Stimulated activated CD4-positive, alpha-beta T cell treated with anti-CD3 and anti-CD28 coated beads, Interleukin-15, amount 100 ng/mL, for 24 hours (primary cell): ENCODE data around the gene PCSK9.

Experiments
- DNase-seq: peaks from one replicate; pipeline ENCODE4 v3.0.0-alpha.2; 2020

Gene PCSK9

DNA sequence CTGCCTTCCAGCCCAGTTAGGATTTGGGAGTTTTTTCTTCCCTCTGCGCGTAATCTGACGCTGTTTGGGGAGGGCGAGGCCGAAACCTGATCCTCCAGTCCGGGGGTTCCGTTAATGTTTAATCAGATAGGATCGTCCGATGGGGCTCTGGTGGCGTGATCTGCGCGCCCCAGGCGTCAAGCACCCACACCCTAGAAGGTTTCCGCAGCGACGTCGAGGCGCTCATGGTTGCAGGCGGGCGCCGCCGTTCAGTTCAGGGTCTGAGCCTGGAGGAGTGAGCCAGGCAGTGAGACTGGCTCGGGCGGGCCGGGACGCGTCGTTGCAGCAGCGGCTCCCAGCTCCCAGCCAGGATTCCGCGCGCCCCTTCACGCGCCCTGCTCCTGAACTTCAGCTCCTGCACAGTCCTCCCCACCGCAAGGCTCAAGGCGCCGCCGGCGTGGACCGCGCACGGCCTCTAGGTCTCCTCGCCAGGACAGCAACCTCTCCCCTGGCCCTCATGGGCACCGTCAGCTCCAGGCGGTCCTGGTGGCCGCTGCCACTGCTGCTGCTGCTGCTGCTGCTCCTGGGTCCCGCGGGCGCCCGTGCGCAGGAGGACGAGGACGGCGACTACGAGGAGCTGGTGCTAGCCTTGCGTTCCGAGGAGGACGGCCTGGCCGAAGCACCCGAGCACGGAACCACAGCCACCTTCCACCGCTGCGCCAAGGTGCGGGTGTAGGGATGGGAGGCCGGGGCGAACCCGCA, at the start of gene PCSK9:
Gene PCSK9 (plus strand): TSS at position 207 of the 741 bp plus-strand sequence. CDS start 290 bp downstream, at position 497.
- no peak for DNase-seq

DNA sequence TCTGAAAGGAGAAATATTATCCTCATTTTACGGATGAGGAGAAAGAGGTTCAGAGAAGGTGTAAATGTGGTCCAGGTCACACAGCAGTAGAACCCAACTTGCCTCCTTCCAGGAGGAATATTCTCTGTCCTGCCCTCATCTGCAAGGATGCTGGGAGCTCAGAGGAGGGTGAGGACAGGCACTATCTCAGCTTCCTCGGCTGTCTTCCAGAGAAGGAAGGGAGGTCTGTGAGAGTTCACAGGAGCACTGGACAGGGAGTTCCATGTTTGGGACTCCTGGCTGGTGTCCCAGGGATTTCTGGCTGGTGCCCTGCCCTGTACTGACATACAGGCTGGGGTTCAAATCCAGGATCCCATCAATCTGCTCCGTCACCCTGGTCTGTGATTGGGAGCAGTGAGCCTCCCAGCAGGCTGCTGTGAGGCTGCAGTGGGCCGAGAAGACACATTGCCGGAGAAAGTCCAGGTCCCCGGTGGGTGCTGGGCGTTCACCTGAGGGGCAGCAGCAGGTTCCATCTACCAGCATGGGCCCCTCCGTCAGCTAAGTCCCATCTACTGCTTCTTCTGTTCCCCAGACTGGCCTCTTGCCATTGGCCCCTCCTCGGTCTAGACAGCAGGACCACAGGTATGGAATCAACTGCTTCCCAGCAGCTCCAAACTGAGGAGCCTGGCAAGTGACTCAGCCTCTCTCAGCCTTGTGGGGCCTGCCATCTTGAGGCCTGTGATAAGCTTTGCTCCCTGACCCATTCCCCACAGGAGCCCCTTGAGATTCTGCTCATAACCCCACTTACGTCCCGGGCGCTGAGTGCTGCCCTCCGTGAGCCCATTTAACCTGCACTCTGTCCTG, 49.2 kb upstream of the PCSK9 start:
- DNase-seq: no peak

DNA sequence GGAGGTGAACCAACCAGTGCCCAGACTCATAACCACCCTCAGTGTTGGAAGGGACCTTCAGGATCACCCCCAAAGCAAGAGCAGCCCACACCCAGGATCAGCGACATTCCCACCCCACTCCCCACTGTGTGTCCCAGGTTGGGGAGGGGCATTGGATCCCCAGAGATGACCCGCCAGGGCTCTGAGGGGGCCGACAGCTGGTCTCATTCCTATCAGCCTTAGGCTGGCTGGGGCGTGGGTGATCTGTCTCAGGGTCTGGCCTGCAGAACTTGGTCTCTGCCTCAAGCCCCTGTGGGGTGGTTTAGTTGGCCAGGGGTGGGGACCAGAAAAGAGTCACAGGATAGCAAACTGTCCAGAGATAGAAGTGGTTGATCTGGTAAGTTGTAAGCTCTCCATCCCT, 48.4 kb upstream of the PCSK9 start:
- DNase-seq: no peak

DNA sequence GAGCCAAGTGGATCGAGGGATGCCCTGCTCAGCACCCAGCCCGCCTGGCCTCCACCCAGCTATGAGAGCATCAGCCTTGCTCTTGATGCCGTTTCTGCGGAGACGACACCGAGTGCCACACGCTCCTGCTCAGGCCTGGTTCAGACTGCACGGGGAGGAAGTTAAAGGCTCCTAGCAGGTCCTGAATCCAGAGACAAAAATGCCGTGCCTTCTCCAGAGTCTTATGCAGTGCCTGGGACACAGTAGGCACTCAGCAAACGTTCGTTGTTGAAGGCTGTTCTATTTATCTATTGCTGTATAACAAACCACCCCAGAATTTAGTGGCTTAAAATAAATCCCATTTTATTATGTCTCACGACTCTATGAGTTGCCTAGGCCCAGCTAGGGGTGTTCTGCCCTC, 47.4 kb upstream of the PCSK9 start:
- DNase-seq: no peak

DNA sequence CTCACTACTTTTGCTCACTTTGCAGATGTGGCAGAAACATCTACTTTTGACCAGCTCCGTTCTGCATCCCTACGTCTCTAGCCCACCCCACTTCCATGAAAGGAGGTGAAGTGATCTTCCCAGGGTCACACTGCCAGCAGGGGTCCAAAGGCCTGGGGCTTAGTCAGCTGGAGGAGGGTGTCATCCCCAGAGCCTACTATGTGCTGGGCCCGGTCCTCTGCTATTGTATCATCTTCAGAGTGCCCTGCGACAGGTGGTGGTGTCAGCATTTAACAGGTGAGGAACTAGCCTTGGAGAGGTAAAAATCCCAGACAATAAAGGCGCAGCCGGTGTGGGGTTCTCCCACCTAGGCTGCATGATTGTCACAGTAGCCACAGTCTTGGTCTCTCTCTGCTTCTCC, 46.2 kb upstream of the PCSK9 start:
- no peak for DNase-seq

DNA sequence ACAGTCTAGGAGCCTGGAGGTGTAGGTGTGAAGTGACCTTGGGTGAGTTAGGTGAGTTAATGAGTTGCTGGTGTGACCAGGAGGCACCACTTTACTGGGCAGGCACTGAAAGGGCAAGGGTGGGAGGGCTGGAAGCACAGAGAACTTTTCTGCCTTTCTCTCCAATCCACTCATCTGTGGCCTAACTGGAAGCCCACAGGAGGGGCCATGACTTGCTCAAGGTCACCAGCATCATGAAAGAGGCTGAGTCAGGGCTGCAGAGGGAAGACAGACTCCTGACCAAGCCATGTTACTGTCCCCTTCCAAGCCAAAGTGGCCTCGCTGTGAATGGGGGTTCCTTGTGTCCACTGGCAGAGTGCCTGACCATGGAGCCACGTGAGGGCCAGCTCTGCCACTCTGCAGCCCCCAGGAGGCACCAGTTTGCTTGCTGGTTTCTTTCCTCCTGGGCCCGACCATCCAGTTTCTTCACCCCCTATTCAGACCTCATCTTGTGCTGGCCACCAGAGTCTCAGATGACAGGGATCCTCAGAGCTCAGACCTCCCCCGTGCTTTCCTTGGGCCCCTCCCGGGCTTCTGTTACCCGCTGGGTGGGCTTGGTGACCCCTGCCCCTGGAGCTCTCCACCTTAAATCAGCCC, 44.9 kb upstream of the PCSK9 start:
- no peak for DNase-seq

DNA sequence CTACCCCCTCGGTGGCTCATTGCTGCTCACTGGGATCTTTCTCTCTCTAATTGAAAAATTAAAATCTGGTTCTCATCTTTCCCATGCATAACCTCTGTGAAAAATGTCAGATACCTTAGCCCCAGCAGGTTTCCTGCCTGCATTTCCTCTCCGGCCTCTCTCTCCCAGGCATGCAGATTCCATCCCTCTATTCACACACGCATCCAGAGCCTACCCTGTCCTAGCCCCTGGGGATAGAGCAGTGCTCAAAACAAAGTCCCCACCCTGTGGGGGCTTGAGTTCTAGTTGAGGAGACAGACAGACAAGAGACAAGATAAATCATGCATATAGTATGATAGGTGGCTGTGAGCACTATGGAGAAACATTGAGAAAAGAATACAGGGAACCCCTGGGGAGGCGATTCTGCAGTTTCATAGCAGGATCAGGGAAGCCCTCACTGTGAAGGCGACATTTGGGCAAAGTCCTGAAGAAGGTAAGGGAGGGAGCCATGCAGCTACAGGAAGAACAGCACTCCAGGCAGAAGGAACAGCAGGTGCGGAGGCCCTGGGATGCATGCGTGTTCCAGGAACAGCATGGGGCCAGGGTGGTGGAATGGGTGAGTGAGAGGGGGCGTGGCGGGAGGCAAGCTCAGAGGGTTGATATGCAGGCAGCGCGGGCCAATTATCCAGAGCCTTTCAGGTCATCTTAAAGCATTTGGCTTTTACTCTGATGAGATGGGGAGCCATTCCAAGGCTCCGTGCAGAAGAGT, 44.2 kb upstream of the PCSK9 start:
- DNase-seq: no peak

DNA sequence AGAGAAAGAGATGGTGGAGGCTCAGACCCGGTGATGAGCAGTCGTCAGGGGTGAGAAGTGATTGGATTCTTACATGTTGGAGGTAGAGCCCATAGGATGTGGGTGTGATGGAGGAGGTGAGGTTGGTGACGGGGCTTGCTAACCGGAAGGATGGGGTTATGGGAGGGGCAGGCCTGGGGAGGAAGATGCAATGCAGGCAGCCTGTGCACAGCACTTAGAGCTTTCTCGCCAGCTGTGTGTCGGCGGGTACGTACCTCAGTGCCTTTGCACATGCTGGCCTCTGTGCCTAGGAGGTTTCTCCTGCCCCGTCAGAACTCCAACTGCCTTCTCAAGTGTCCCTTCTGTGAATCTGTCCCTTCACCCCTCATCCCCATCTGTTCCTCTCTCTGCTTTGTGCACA, 43.5 kb upstream of the PCSK9 start:
- peak; percentile 31 for DNase-seq

DNA sequence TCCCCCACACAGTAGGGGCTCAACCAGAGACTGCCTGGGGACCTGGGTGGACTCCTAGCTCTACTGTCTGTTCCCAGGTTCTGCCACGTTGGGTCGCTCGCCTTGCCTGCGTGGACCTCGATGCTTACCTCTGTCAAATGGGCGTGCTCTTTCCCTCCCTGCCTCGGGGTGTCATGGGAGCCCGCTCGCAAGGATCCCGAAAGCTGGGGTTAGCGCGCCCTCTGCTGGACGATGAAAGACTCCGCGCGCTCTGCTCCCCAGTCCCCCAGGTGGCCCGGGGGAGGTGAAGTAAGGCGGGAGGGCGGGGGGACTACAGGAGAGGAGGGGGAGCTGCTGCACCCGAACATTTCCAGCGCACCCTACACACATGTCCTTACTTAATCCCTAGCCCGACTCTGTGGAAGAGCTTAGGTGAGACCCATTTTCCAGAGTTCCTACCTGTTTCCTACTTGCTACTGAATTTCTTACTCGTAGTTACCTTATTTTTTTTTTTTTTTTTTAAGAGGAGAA, 42.9 kb upstream of the PCSK9 start:
- peak; percentile 89 for DNase-seq

DNA sequence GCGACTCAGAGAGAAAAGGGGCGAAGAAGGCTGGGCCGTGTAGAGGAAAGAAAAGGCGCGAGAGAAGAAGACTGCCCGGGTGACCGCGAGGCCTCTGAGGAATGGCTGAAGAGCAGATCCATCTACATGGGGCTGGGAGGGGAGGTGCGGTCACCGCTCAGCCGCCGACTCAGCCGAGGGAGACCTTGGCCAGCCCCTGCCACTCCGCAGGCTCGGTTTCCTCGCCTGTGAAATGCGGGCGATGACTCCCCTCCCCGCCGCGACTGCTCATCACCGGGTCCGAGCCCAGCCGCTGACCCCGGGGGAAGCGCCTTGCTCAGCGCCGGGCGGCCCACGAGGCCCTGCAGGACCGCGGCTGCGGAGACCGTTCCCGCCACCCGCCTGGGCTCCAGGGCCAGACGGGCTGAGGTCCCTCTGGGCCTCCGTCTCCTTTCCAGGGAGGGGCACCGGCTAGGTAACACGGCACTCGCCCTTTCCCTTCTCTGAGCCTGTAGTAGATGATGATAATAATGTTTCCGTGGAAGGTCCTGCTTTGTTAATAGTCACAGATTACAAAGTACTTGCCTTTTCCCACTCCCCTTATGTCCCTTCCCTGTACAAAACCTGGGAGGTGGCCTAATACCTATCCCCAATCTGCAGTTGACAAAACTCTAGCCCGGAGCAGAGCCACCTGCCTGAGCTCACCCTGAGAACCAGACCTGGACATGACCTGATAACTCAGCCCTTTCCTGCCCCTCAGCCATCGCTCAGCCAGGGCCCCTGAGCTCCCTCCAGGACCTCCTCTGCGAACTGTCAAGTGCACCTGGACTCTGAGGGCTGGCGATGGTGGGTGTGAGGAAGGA, 42.3 kb upstream of the PCSK9 start:
- peak; percentile 9 for DNase-seq

DNA sequence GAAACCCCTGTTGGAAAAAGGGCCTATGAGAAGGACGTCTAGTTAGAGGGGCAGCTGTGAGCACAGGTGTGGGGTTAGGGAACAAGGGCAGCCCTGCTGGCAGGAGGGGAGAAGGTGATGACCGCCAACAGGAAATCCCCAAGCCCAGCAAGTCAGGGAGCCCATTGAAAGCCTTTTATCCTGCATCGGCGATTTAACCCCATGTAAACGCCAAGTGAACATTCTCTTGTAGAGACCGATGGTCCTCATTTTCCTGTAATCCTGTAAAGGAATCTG, 41.7 kb upstream of the PCSK9 start:
- no peak for DNase-seq

DNA sequence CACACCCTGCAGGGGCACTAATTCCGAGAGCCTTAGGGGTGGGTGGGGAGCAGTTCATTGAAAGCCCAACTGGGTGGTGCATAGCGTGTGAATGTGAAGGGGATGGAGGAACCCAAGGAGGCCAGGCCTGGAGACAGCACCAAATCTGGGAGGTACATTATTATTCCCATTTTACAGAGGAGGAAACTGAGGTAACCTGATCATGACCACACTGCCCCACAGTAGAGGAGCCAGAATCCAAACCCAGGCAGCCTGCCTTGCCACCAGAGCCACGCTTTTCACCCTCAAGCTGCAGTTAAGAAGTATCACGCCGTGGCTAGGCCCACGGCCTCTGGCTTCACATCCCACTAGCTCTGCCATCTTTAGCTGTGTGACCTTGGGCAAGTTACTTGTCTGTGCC, 41.2 kb upstream of the PCSK9 start:
- no peak for DNase-seq

DNA sequence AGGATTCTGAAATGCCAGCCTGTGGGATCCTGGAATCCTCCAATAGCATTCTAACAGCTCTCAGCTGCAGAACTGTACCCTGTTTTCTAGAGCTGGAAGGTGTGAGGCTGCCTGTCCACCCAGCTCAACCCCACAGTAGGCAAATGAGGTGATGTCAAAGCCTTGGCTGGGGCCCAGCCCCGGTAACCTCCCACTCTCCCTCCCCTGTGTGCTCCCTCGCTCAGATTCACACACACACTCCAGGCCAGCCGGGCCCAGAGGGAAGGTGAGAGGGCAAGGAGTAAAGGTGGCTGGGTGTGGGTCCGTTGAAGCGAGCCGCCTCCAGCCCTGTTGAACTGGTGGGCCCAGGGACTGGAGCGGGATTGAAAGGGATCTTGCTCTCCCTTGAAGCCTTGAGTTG, 40.7 kb upstream of the PCSK9 start, which contains the start of gene BSND:
Gene BSND (plus strand): TSS at position 257 of the 400 bp plus-strand sequence. CDS start 254 bp downstream, outside the sequence.
- DNase-seq: no peak

DNA sequence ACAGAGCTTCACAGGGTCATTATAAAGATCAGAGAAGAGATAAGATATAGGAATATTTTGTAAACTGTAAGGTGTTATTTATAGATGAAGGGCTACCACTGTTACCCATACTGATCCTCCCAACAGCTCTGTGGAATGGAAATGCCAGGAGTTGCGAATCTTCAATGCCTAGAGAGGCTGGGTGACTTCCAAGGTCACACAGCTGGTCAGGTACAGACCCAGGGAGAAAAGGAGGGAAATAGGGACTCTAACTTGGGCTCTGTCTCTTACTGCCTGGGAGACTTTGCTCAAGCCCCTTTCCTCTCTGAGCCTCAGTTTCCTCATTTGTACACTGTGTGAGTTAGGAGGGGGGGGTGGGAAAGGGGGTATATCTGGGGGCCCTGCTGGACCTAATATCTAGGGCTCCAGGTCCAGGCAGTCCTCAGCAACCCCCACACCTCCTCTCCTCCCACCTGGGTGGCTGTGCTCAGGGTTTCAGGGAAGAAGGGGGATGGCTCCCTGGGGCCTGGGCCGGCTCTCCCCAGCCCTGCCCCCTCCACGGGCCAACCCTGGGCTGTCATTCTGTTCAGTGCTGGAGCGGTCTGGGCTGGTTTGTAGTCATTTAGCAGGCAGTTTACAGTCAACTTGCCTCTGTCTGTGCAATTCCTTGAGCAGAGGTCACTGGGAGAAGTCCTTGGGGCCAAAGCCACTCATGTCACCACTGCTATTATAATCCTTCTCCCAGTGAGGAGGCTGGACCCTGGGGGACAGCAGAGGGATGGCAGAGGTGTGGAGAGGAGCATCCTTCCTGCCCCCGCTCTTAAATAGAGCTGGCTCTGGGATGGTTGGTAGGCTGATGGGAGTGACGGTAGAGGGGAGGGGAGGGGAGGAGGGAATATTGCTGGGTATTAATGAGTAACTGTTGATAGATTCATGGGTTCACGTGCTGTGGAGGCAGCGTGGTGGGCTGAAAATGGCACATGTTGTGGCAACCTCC, 39.0 kb upstream of the PCSK9 start:
- no peak for DNase-seq

DNA sequence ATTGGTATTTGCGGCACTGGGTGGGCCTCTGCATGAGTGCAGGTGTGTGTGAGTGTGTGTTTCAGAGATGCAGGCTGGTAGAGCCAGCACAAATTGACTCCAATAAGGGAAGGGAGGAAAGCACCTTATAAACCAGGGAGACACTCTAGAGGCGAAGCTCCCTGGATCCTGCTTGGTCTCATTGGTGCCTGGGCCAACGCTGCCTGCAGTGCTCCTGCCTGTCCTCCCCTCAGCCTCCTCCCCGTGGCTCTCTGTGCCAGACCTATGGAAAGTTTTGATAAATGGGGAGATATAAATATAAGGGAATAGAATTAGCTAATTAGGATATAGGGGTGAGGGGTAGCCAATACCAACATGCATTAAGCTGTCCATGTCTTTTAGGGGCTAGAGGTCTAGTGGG, 38.0 kb upstream of the PCSK9 start:
- DNase-seq: no peak

DNA sequence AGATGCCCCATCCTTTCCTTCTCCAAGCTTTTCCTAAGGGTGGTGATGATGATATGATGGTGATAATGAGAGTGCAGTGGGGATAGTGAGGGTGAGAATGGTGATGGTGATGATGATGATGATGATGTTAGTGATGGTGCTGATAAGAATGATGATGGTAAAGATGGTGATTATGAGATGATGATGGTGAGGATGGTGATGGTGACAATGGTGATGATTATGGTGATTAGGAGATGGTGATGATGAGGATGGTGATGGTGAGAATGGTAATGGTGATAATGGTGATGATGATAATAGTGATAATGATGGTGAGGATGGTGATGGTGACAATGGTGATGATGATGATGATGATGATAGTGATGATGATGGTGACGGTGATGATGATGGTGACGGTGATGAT, 36.7 kb upstream of the PCSK9 start:
- DNase-seq: no peak

DNA sequence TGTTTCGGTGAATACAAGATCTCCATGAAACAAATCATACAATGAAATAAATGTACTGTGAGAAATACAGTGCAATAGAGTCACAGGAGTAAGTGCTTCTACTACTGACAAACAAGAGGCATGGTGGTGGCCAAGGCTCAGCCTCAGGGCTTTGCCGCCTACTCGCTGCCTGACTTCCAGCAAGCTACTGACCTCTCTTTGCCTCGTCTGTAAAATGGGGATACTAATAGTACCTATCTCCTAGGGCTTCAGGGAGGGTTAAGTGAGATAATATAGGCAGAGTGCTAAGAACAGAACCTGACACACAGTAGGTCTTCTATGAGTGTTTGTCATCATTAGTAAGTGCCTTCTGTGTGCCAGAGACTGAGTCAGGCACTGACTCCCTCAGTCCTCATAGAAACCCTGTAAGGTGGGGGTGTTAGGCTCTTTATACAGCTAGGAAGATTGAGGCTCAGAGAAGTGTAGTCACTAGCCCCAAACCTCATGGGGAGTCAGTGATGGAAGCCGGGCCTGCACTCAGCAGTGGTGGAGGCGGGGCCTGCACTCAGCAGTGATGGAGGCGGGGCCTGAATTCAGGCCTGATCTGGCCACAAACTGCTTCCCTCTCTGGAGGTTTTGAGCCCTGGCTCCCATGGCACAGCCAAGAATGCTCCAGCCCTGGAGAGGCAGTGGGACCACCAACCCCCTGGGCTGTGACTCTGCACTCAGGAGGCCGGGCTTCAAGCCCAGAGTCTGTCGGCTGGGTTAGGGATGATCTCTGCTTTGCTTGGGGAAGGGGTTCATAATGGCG, 33.8 kb upstream of the PCSK9 start:
- peak; percentile 25 for DNase-seq

DNA sequence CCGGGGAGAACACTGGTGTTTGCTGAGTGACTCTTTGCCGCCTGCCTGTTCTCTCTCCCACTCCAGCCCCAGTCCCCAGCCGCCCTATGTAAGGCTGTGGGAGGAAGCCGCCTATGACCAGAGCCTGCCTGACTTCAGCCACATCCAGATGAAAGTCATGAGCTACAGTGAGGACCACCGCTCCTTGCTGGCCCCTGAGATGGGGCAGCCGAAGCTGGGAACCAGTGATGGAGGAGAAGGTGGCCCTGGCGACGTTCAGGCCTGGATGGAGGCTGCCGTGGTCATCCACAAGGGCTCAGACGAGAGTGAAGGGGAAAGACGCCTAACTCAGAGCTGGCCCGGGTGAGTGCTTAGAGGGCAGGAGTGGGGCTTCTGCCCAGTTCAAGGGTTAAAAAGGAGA, 32.4 kb upstream of the PCSK9 start:
- no peak for DNase-seq

DNA sequence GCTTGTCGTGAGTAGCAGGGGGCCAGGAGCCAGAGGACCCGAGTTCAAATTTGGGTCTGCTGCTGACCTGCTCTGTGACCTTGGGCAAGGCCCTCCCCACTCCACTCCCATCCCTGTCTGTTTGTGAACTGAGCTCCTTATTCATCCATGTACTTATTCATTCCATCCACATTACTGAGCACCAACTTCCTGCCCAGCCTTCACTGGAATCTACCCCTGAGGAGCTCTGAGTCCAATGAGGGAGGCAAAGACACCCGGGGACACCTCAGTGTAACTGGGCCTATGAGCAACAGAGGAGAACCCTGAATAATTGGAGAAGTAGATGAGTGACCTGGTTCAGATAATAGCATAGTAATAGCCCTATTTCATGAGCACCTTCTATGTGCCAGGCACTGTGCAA, 31.7 kb upstream of the PCSK9 start:
- no peak for DNase-seq
